Measurements from ENCODE around the gene CCNI2. TPM values are rescaled to one million over a fixed set of nuclear protein-coding genes. Genes with fewer than 3 reads are reported as not detected.

The CCNI2 gene
- total and polyA plus RNA-seq, 2 donors (not counting 3 experiments of a cell fraction or from before 2014, with no cell fraction given) = 0.25 to 0.53 TPM

- H3K9me3 ChIP-seq (replicated peaks; ENCODE audit: control insufficient read depth, insufficient read depth, low read length) = no peaks in the 10 kb centered on the region
- no peak overlapping the region for H3K4me3 ChIP-seq (replicated peaks in 1 of 3; ENCODE audit: insufficient read depth in 1 of 3, low read depth in 1 of 3, low read length in 3 of 3)
- peaks cover 13% of the 10 kb centered on the region for H3K4me1 ChIP-seq (ENCODE audit: control insufficient read depth, extremely low read depth, insufficient read depth, low read length)
- dilution Hi-C loops (cut with MboI; ENCODE audit: extremely low pct_ligation_motif_present, low sequenced_read_pairs) (no loop called here), intact Hi-C loops (cut with micrococcal nuclease) (no loop called here)
- H3K4me2 ChIP-seq (ENCODE audit: insufficient read depth, low read length) = no peak overlapping the region
- no peaks in the 10 kb centered on the region for H3K27me3 ChIP-seq (ENCODE audit: control insufficient read depth in 2 of 2, insufficient read depth in 2 of 2, low read length in 2 of 2)
- H2AFZ ChIP-seq (ENCODE audit: low read depth, low read length) = no peak overlapping the region
- ChIA-PET POLR2A (no interaction called here), CTCF (interaction anchor here (1.1 to 2.2 kb wide), 3 partner anchors 11 to 48 kb away, joined by 3 to 5 read pairs (median 3); no protein-coding TSS in a partner anchor)
- no peak overlapping the region for H3K9ac ChIP-seq (replicated peaks; ENCODE audit: extremely low read depth, insufficient read depth, low read length)
- H3K36me3 ChIP-seq (ENCODE audit: control insufficient read depth in 2 of 2, extremely low read depth in 1 of 2, insufficient read depth in 2 of 2, low read length in 2 of 2) = peaks cover 2 to 21% of the 10 kb centered on the region in 2 experiments
- no peak for FAIRE-seq
- no peaks in the 10 kb centered on the region for H3K9me1 ChIP-seq (replicated peaks; ENCODE audit: control insufficient read depth, extremely low read depth, insufficient read depth, low read length)
- no peaks in the 10 kb centered on the region for H4K20me1 ChIP-seq (replicated peaks; ENCODE audit: control insufficient read depth, extremely low read depth, insufficient read depth, low read length)
- H3K79me2 ChIP-seq (ENCODE audit: control insufficient read depth, insufficient read depth, low read length) = peaks cover 21% of the 10 kb centered on the region
- BruUV-seq (replicated peaks) = no TSS peak
- no peak for DNase-seq (ENCODE audit: low read depth, low spot score)
- TF ChIP-seq MYC (IDR thresholded peaks at IDR 0.05; ENCODE audit: low read depth, low read length) (no peak), JUN (IDR thresholded peaks at IDR 0.05; ENCODE audit: borderline replicate concordance, insufficient read depth, insufficient read length, low read depth) (no peak), POLR2AphosphoS5 (IDR thresholded peaks at IDR 0.05; ENCODE audit: insufficient read depth, low read depth, low read length) (no peak), CTCF (IDR thresholded peaks at IDR 0.05; ENCODE audit: extremely low read depth in 1 of 2, insufficient read depth in 1 of 2, low read depth in 1 of 2, low read length in 2 of 2) (no peak), GATA2 (IDR thresholded peaks at IDR 0.05; ENCODE audit: insufficient read depth, insufficient read length, low read depth, low read length) (no peak), FOS (IDR thresholded peaks at IDR 0.05; ENCODE audit: borderline replicate concordance, insufficient read depth, low read length) (no peak), MAX (IDR thresholded peaks at IDR 0.05; ENCODE audit: insufficient read depth, insufficient read length) (no peak), EZH2 (IDR thresholded peaks at IDR 0.05; ENCODE audit: borderline replicate concordance, low read depth, low read length, severe bottlenecking) (no peak), POLR2A (IDR thresholded peaks at IDR 0.05; ENCODE audit: low read depth, low read length) (no peak)
- H3K27ac ChIP-seq (ENCODE audit: insufficient read depth, low read depth, low read length) = no peak overlapping the region
Observed at GRCh38 chr5:132765311-132766019, 18.2 kb downstream of the CCNI2 start.
